Measurements from ENCODE around the gene MAP4K4.
A peak's percentile ranks its signal among the peaks of the same experiment; 100 is the strongest.
"Not testable (repeated sequence)": the region's sequence is repeated elsewhere in the genome, so short reads cannot be mapped to it uniquely, and the experiment has no call there.

MAP4K4 gene

DNA sequence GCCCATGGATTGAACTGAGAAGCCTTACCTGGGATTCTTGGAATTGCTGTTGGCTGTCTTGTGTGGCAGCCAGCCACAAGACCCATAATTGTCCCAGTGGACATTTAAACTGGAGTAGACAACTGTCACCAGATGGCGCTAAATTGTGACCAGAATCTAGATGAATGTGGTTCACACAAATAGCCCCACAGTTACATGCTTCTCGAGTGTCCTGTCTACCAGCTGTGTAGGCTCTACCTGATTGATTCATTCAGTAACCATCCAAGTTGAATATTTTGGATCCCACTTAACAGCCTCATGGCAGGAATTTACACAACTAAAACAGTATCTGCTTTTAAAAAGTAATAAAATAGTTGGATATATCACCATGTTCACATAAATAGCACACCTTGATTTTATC, 73.2 kb downstream of the MAP4K4 start:
- no peak for DNase-seq

DNA sequence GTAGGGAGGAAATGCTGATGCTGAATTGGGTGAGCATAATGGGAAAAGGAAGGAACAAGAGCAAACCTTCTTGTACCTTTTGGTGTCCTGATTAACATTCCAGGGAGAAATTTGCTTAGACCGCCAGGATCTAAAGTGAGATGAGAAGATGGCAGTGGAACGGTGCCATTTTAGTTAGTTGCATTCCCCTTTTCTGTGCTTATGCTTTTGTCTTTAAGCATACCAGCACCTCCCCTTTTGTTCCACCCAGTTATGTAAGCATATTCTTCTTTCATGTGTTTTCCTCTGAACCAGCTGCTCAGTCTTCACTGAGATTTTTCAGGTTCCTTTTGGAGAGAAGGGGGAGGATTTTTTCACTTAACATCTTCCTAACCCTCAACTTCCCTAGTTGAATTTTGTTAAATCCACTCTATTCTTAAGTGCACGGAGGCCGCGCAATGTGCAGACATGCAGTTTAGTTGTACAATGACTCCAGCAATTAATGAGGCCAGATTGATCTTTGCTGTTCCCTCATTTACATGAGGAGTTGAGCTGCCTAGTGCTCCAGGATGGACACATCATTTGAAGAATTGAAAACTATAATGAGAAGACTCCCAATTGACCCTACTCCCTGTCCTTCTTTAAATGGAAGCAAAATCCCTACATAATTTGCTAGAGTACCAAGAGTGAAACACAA, 73.9 kb downstream of the MAP4K4 start:
- DNase-seq, result no peak

DNA sequence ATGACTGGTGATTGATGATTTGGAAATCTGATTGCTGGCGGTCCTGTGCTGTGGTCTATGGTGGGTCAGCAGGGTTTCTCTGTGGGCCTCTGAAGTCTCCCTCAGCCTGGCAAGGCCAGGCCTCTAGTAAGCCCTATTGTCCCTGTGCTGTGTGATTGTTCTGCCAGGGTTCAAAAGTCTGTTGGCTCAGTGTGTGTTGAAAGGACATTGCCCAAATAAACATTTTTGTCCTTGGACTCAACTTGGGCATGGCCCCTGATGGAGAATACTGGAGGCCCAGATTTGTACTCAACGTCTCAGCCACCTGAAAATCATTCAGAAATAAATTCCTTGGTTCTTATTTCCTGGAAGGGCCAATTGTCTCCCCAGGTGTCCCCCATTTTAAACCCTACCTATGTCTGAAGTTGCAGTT, 74.4 kb downstream of the MAP4K4 start:
- DNase-seq, result no peak

- DNase-seq, result peak in 1 of 2 donors; percentile 55
Measured at GRCh38 chr2:101773137-101773536, 75.6 kb downstream of the MAP4K4 start.

GRCh38 chr2:101773961-101774360, 76.5 kb downstream of the MAP4K4 start:
- not testable (repeated sequence) for DNase-seq

DNA sequence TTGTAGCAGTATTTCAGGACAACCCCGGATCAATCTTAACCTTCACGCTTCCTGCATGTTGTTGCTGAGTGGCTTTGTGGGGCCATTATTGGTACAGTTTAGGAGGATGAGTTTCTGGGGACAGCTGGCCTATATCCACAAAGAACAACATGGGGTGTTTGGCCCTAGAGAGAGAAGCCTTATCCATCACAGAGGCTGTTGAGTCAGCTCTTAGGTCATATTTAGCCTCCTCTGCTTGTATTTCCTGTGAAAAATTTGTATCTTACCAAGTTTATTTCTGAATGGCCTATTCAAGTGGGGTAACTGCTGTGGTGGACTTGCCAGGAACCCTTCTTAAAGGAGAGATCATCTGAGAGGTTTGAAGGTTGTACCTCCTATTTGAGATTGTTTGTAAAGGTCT, 77.6 kb downstream of the MAP4K4 start:
- DNase-seq, result no peak

DNA sequence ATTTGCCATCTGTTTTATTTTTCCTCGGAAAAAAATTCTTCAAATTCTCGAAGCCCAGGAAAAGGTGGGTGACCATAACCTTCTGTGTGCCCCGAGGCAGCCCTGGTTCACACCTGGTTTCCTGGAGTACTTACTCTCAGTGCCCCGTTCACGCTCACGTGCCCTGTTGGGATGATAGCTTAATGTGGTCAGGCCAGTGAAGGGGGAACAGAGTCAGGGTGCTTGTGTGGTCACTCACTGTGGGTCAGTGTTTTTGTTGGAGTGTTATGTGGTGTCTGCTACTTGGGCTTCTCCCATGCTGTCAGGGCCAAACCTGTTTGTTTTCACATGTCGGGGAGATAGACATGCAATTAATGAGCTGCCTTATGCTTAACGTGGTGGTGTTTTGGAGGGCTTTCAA, 78.1 kb downstream of the MAP4K4 start:
- no peak for DNase-seq

- DNase-seq, result no peak
Measured at GRCh38 chr2:101776172-101777043, 78.9 kb downstream of the MAP4K4 start.

DNA sequence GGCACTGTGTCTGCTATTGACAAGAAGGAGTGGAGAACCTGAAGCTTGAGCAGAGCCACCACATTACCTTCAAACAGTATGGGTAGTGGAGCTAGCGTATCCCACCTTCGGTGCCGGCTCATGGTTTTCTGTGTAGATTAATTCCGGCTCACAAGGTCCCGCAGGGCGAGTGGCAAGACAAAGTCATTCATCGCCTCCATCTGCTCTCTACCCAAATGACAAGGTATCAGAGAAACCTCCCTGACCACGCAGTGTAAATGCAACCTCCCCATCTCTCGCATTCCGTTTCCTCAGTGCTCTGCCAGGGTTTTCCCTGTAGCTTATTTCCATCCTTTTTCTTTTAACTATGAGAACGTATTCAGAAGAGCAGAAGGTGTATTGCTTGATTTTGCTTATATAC, 79.8 kb downstream of the MAP4K4 start:
- DNase-seq, result no peak

GRCh38 chr2:101778102-101778501, 80.6 kb downstream of the MAP4K4 start:
- no peak for DNase-seq

- DNase-seq, result no peak
Measured at GRCh38 chr2:101779190-101779589, 81.7 kb downstream of the MAP4K4 start.

DNA sequence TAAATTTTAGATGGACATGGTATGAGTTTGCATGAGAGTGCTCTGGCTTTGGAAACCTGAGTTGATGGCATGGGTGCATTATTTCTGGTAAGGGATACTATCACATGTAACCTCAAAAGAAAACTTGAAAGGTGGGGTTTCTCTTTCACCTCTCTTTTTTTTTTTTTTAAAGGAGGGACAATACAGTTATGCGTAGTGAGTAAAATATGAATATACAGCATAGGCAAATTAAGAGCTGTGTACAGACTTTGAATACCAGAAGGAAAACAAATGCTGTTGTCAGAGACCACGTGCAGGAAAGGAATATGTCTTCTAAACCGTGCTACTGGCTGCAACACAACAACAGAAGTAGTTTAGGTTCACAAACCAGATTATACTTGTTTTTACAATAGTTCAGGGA, 82.1 kb downstream of the MAP4K4 start:
- DNase-seq, result no peak

- peak in 1 of 2 donors; percentile 68 for DNase-seq
Measured at GRCh38 chr2:101781326-101781725, 83.8 kb downstream of the MAP4K4 start.

DNA sequence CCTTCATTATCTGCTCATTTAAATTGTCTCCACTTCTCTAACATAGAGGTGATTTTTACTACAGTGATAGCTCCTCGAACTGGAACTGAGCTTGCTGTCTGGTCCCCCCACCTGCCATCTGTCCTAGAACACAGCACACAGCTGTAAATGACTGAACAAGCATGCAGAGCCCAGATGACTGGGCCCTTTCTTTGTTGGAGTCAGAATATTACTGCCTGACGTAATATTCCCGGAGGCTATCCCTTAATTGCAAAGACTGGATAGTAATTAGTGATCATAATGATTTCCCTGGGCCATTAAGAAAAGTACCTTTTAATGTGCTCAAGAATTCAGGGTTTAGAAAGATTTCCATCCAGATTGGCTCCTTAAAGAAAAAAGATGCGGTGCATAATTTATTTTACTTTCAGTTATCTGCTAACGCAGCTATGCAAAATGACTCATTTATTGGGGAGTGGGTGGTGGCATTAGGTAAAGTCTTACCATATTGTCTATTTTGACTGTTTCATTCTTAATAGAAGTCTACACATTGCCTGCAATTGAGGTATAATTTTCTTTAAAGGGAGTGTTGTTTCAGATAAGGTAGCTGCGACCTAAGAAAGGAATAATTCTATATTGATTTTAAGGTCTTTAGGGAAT, 84.4 kb downstream of the MAP4K4 start:
- DNase-seq, result no peak

- no peak for DNase-seq
Measured at GRCh38 chr2:101782427-101782792, 84.9 kb downstream of the MAP4K4 start.

GRCh38 chr2:101787097-101787496, 89.6 kb downstream of the MAP4K4 start:
- peak in 1 of 2 donors; percentile 34 for DNase-seq

- no peak for DNase-seq
Measured at GRCh38 chr2:101788565-101788964, 91.1 kb downstream of the MAP4K4 start.

DNA sequence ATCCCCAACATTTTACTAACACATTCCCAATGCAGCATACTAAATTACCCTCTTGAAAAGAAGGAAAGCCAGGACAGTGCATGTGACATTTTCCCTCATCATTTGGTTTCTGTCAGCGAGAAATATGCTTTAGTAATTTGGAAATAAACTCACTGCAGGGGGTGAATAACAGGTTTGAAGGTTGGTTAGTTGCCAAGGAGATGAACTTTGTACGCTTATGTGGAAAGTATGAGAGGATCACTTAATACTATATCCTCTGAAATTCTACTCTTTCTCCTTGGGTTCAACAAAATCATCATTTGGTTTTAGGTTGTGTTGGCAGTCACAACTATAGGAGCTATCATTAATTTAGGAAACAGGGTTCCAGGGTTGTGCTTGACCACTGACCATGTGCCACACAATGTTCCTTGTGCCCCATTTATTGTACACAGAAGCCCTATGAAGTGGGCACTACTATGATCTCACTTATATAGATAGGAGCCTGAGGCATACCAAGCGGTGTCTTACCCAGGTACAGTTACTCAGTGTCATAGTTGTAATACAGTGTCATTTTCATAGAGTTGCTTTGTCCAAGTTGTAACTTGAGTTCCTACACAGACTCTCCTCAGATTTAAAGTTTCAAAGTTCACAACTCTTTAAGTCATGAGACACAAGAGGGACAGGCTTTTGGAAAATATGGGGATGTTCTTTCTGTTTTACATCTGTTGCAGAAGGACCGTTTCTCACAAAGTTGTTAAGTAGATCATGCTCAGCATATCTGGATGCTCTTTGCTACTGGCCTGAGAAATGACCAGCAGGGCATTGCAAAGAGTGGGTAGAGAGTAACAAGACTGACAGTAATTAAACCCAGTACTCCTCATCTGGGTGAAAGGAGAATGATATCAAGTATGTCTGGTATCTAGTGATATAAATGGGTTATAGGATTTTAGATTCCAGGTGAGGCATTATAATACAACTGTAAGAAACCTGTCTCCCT, 91.8 kb downstream of the MAP4K4 start:
- no peak for DNase-seq

GRCh38 chr2:101790416-101790815, 92.9 kb downstream of the MAP4K4 start:
- DNase-seq, result no peak

DNA sequence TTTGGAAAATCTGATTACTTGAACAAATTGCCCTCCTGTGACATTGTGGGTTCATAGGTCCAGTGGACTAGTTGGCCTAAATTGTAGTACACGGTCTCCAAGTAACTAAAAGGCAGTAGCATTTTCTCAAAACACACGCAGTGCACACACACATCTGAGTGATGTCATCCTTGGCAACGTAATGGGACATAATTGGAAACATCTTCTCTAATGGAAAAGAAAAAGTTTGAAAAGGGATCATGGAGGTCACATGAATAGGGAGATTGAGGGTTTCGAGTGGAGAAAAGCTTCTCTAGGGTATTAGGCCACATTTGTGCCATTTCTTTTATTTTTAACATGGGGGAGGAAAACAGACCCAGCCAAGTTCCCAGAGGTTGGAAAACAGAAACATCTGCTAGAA, 93.3 kb downstream of the MAP4K4 start:
- DNase-seq, result no peak

DNA sequence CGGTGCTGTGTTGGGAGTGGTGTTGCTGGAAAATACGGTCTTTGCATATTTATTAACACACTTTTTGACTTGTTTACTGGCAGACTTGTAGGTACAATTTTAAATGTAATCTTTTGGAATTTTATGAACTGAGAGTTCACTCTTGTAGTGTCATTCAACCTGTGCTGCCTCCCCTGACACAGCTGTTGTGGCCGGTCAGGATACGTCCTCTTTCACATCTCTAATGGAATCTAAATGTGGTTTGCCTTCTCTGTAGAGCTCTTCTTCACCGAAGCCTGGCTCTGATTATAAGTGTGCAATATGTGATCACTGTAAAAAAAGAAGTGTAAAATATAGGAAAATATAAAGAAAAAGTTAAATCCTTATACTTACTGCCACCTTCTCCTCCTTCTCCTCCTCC, 94.7 kb downstream of the MAP4K4 start:
- DNase-seq, result no peak

- DNase-seq, result no peak
Measured at GRCh38 chr2:101793277-101793969, 95.9 kb downstream of the MAP4K4 start.

Measured in bone marrow (tissue), 2 donors.